Measurements from ENCODE around the gene KCNH8. TPM values are rescaled to one million over a fixed set of nuclear protein-coding genes. Genes with fewer than 3 reads are reported as not detected.

KCNH8 gene
- total RNA-seq, 4 donors from 2014 or later: 0.11 to 0.42 (median 0.26) TPM

GRCh38 chr3:19488939-19489338 is 340.6 kb downstream of the KCNH8 start:
- WGBS: 88% methylated on average over 4 of the region's 4 CpGs
- no peak overlapping the region for H3K4me3 ChIP-seq
- H3K36me3 ChIP-seq: no peaks in the 10 kb centered on the region
- no peaks in the 10 kb centered on the region for H3K27me3 ChIP-seq
- no peak overlapping the region for H3K27ac ChIP-seq (replicated peaks in 1 of 4)
- no peaks in the 10 kb centered on the region for H3K4me1 ChIP-seq
- TF ChIP-seq EP300 (IDR thresholded peaks at IDR 0.05) (no peak), POLR2AphosphoS5 (IDR thresholded peaks at IDR 0.05) (no peak), CTCF (IDR thresholded peaks at IDR 0.05) (no peak), POLR2A (IDR thresholded peaks at IDR 0.05; ENCODE audit: low read depth) (no peak)
- H3K9me3 ChIP-seq: no peaks in the 10 kb centered on the region
- no peak for DNase-seq (ENCODE audit: extremely low spot score)
- intact Hi-C loops (cut with DNase I): no loop called here

- no peaks in the 10 kb centered on the region for H3K36me3 ChIP-seq
- no peaks in the 10 kb centered on the region for H3K9me3 ChIP-seq
- H3K27me3 ChIP-seq: no peaks in the 10 kb centered on the region
- intact Hi-C loops (cut with DNase I): no loop called here
- 81% methylated on average over 5 of the region's 13 CpGs for WGBS
- no peaks in the 10 kb centered on the region for H3K4me1 ChIP-seq
- no peak overlapping the region for H3K4me3 ChIP-seq
- no peak for DNase-seq (ENCODE audit: extremely low spot score)
- TF ChIP-seq EP300 (IDR thresholded peaks at IDR 0.05) (no peak), POLR2AphosphoS5 (IDR thresholded peaks at IDR 0.05) (no peak), CTCF (IDR thresholded peaks at IDR 0.05) (no peak), POLR2A (IDR thresholded peaks at IDR 0.05; ENCODE audit: low read depth) (no peak)
- H3K27ac ChIP-seq (replicated peaks in 1 of 4): no peak overlapping the region
These were observed 341.6 kb downstream of the KCNH8 start for GRCh38 chr3:19489936-19490335.

GRCh38 chr3:19506171-19506570 is 357.9 kb downstream of the KCNH8 start:
- Histone ChIP-seq H3K27ac (replicated peaks in 1 of 4) (no peak overlapping the region), H3K36me3 (no peaks in the 10 kb centered on the region), H3K27me3 (no peaks in the 10 kb centered on the region), H3K4me3 (no peak overlapping the region), H3K9me3 (no peaks in the 10 kb centered on the region), H3K4me1 (no peaks in the 10 kb centered on the region)
- 90% methylated on average over 1 of the region's 1 CpG for WGBS
- DNase-seq (ENCODE audit: extremely low spot score): no peak
- intact Hi-C loops (cut with DNase I): no loop called here
- no peak for TF ChIP-seq POLR2AphosphoS5 (IDR thresholded peaks at IDR 0.05)
- no peak for TF ChIP-seq CTCF (IDR thresholded peaks at IDR 0.05)
- TF ChIP-seq EP300 (IDR thresholded peaks at IDR 0.05): no peak
- no peak for TF ChIP-seq POLR2A (IDR thresholded peaks at IDR 0.05; ENCODE audit: low read depth)

GRCh38 chr3:19522305-19522704 is 374.0 kb downstream of the KCNH8 start:
- Histone ChIP-seq H3K9me3 (no peaks in the 10 kb centered on the region), H3K4me3 (no peak overlapping the region), H3K27me3 (no peaks in the 10 kb centered on the region), H3K4me1 (no peaks in the 10 kb centered on the region), H3K27ac (replicated peaks in 1 of 4) (no peak overlapping the region), H3K36me3 (no peaks in the 10 kb centered on the region)
- 95% methylated on average over 1 of the region's 1 CpG for WGBS
- intact Hi-C loops (cut with DNase I): no loop called here
- no peak for TF ChIP-seq CTCF (IDR thresholded peaks at IDR 0.05)
- no peak for TF ChIP-seq EP300 (IDR thresholded peaks at IDR 0.05)
- no peak for TF ChIP-seq POLR2AphosphoS5 (IDR thresholded peaks at IDR 0.05)
- no peak for TF ChIP-seq POLR2A (IDR thresholded peaks at IDR 0.05; ENCODE audit: low read depth)
- no peak for DNase-seq (ENCODE audit: extremely low spot score)

GRCh38 chr3:19526071-19526470 is 377.8 kb downstream of the KCNH8 start:
- Histone ChIP-seq H3K9me3 (no peaks in the 10 kb centered on the region), H3K4me3 (no peak overlapping the region), H3K27me3 (no peaks in the 10 kb centered on the region), H3K36me3 (no peaks in the 10 kb centered on the region), H3K27ac (replicated peaks in 1 of 4) (no peak overlapping the region), H3K4me1 (no peaks in the 10 kb centered on the region)
- DNase-seq (ENCODE audit: extremely low spot score): no peak
- 70% methylated on average over 3 of the region's 3 CpGs for WGBS
- intact Hi-C loops (cut with DNase I): no loop called here
- no peak for TF ChIP-seq POLR2AphosphoS5 (IDR thresholded peaks at IDR 0.05)
- TF ChIP-seq CTCF (IDR thresholded peaks at IDR 0.05): no peak
- no peak for TF ChIP-seq EP300 (IDR thresholded peaks at IDR 0.05)
- TF ChIP-seq POLR2A (IDR thresholded peaks at IDR 0.05; ENCODE audit: low read depth): no peak
